ENCODE results near the gene POMT2.

The POMT2 gene

DNA sequence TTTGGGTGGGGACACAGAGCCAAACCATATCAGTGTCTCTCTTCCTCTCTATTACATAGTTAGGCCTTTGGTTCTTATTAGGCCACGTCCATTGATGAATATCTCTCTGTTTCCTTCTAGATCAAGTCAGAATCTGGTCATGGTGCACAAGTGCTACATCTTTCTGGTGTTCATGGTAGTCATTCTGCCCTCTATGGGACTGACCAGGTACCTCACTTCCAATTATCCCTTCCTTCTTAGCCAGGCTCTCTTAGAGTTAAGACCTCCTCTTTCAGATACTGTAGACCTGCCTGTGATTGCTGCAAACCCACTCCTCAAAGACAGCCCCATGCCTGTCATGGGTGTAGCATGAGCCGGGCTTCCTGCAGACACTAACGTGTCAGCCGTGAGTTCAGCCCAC is 74.9 kb downstream of the POMT2 start:
- CTCF ChIA-PET: no interaction called here
- POLR2A ChIA-PET: no interaction called here
- DNase-seq (ENCODE audit: extremely low spot score): no peak
- TF ChIP-seq FOXK2 (IDR thresholded peaks at IDR 0.05) (no peak), NFRKB (IDR thresholded peaks at IDR 0.05) (no peak), ARNT (IDR thresholded peaks at IDR 0.05) (no peak), SUZ12 (IDR thresholded peaks at IDR 0.05) (no peak), BHLHE40 (IDR thresholded peaks at IDR 0.05; ENCODE audit: borderline replicate concordance) (no peak), HDGF (IDR thresholded peaks at IDR 0.05; ENCODE audit: borderline replicate concordance) (no peak), SP1 (IDR thresholded peaks at IDR 0.05) (no peak), FOXA1 (IDR thresholded peaks at IDR 0.05) (no peak), ZNF384 (IDR thresholded peaks at IDR 0.05) (no peak), CTBP1 (IDR thresholded peaks at IDR 0.05; ENCODE audit: borderline replicate concordance) (no peak), FOXM1 (IDR thresholded peaks at IDR 0.05; ENCODE audit: borderline replicate concordance) (no peak), TARDBP (IDR thresholded peaks at IDR 0.05) (no peak), LEF1 (IDR thresholded peaks at IDR 0.05; ENCODE audit: borderline replicate concordance) (no peak), L3MBTL2 (conservative IDR thresholded peaks at IDR 0.05) (no peak), ELF4 (IDR thresholded peaks at IDR 0.05) (no peak)
- TF ChIP-seq, protein P1, sequence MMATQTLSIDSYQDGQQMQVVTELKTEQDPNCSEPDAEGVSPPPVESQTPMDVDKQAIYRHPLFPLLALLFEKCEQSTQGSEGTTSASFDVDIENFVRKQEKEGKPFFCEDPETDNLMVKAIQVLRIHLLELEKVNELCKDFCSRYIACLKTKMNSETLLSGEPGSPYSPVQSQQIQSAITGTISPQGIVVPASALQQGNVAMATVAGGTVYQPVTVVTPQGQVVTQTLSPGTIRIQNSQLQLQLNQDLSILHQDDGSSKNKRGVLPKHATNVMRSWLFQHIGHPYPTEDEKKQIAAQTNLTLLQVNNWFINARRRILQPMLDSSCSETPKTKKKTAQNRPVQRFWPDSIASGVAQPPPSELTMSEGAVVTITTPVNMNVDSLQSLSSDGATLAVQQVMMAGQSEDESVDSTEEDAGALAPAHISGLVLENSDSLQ (IDR thresholded peaks at IDR 0.05): no peak

DNA sequence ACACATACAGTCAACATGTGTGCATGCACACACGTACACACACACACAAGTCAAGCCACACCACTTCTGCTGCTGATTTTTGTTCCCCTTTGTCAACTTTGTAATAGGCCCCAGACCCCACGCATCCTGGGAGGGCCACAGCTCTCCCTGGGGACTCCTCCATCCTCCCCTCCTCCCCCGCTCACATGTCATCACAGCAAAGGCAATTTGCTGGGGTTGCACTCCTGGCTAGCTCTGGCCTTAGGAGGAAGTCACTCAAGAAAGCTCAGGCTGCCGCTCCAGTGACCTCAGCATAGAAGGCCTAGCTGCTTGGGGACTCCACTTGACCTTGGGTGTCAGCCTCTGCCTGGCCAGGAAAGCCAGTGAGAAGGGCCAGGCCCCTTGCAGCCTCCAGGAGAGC is 76.8 kb downstream of the POMT2 start:
- DNase-seq (ENCODE audit: extremely low spot score): no peak
- CTCF ChIA-PET: no interaction called here
- TF ChIP-seq L3MBTL2 (conservative IDR thresholded peaks at IDR 0.05): no peak
- no peak for TF ChIP-seq ELF4 (IDR thresholded peaks at IDR 0.05)
- no peak for TF ChIP-seq LEF1 (IDR thresholded peaks at IDR 0.05; ENCODE audit: borderline replicate concordance)
- TF ChIP-seq BHLHE40 (IDR thresholded peaks at IDR 0.05; ENCODE audit: borderline replicate concordance): no peak
- no peak for TF ChIP-seq FOXK2 (IDR thresholded peaks at IDR 0.05)
- TF ChIP-seq TARDBP (IDR thresholded peaks at IDR 0.05): no peak
- TF ChIP-seq HDGF (IDR thresholded peaks at IDR 0.05; ENCODE audit: borderline replicate concordance): no peak
- TF ChIP-seq, protein P1 (IDR thresholded peaks at IDR 0.05): no peak
- TF ChIP-seq ZNF384 (IDR thresholded peaks at IDR 0.05): no peak
- POLR2A ChIA-PET: no interaction called here

DNA sequence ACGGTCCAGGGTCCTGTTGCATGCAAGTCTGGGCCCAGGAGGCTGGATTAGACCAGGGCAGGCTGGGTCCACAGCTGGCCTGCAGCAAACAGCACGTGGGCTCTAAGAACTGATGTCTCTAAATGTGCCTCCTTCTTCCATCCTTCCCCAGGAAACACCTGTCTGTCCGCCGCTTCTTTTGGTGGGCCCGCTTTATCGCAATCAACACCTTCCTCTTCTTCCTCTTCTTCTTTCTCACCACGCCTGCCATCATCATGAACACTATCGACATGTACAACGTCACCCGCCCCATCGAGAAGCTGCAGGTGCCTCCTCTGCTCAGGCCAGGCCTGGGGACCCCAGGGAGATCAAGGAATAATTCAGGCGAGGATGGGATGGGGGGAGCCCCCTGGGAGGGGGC is 77.9 kb downstream of the POMT2 start:
- POLR2A ChIA-PET: no interaction called here
- TF ChIP-seq TARDBP (IDR thresholded peaks at IDR 0.05): no peak
- DNase-seq (ENCODE audit: extremely low spot score): no peak
- CTCF ChIA-PET: no interaction called here

DNA sequence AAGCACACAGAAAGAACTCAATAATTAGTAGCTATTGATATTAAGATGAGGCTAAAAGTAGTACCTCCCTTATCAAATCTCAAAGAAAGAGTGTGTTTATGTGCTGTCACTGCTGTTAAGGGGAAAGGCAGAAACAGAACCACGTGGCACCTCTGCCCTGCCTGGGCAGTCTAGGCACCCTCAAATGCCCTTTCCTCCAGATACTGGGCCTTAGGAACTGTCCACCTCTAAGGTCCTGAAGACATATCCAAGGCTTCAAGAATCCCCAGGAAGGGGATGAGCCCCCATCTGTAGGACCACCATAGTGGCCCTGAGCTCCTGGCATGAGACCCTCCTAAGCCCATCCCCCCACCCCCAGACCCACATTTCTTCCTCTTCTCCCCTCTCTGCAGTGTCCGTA is 78.7 kb downstream of the POMT2 start:
- CTCF ChIA-PET: interaction anchor here (1.0 kb wide), 1 partner anchor 93 kb away, joined by 3 read pairs; no protein-coding TSS in a partner anchor
- DNase-seq (ENCODE audit: extremely low spot score): no peak
- POLR2A ChIA-PET: no interaction called here
- TF ChIP-seq FOXK2 (IDR thresholded peaks at IDR 0.05) (no peak), FOXM1 (IDR thresholded peaks at IDR 0.05; ENCODE audit: borderline replicate concordance) (no peak), NFRKB (IDR thresholded peaks at IDR 0.05) (no peak), ELF4 (IDR thresholded peaks at IDR 0.05) (no peak), CTBP1 (IDR thresholded peaks at IDR 0.05; ENCODE audit: borderline replicate concordance) (no peak), SP1 (IDR thresholded peaks at IDR 0.05) (no peak), HDGF (IDR thresholded peaks at IDR 0.05; ENCODE audit: borderline replicate concordance) (no peak), ZNF384 (IDR thresholded peaks at IDR 0.05) (no peak), SUZ12 (IDR thresholded peaks at IDR 0.05) (no peak), FOXA1 (IDR thresholded peaks at IDR 0.05) (no peak)

DNA sequence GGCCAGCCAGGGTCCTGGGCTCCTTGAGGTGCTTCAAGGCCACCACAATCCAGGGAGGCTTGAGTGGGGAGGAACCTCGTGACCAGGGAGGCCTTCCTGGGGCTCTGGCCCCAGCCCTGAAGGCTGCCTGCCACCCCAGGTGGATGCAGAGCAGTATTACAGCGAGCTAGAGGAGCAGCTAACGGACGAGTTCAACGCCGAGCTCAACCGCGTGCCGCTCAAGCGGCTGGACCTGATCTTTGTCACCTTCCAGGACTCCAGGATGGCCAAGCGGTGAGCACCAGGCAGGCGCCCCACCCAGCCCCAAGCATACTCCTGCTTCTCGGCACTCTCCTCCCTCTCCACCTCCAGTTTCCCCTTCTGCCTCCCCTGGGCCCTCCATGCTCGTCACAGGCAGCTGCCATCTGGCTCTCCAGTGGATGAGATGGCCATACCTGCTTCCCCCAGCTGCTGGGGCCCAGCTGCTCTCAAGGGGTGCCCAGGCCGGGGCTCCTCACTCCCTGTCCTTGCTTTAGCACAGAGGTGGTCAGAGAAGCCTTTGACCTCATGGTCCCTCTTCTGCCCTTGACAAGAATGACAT is 80.3 kb downstream of the POMT2 start:
- CTCF ChIA-PET: no interaction called here
- TF ChIP-seq ZNF384 (IDR thresholded peaks at IDR 0.05) (no peak), SP1 (IDR thresholded peaks at IDR 0.05) (no peak), NFRKB (IDR thresholded peaks at IDR 0.05) (no peak), HDGF (IDR thresholded peaks at IDR 0.05; ENCODE audit: borderline replicate concordance) (no peak), LEF1 (IDR thresholded peaks at IDR 0.05; ENCODE audit: borderline replicate concordance) (no peak), FOXK2 (IDR thresholded peaks at IDR 0.05) (no peak), BHLHE40 (IDR thresholded peaks at IDR 0.05; ENCODE audit: borderline replicate concordance) (no peak), L3MBTL2 (conservative IDR thresholded peaks at IDR 0.05) (no peak), FOXA1 (IDR thresholded peaks at IDR 0.05) (no peak), ARNT (IDR thresholded peaks at IDR 0.05) (no peak), FOXM1 (IDR thresholded peaks at IDR 0.05; ENCODE audit: borderline replicate concordance) (no peak), TARDBP (IDR thresholded peaks at IDR 0.05) (no peak), ELF4 (IDR thresholded peaks at IDR 0.05) (no peak), CTBP1 (IDR thresholded peaks at IDR 0.05; ENCODE audit: borderline replicate concordance) (no peak), SUZ12 (IDR thresholded peaks at IDR 0.05) (no peak)
- TF ChIP-seq, protein P1 (IDR thresholded peaks at IDR 0.05): no peak

DNA sequence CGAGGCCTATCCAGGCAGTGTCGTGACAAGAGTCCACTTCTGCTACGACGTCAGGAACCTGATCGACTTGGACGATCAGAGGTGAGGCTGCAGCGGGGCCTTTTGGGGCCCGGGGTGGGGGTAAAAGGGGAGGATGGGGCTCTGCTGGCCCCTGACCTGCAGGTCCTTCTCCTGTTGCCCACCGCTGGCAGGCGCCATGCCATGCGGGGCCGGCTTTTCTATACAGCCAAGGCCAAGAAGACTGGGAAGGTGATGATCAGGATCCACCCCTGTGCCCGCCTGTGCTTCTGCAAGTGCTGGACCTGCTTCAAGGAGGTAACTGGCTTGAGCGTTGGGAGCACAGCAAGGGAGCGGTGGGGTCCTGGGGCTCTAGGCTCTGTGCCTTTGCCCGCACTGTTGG is 81.3 kb downstream of the POMT2 start:
- ChIA-PET POLR2A (no interaction called here), CTCF (interaction anchor here (0.8 kb wide), 1 partner anchor 26 kb away, joined by 4 read pairs; no protein-coding TSS in a partner anchor)
- TF ChIP-seq L3MBTL2 (conservative IDR thresholded peaks at IDR 0.05) (no peak), SUZ12 (IDR thresholded peaks at IDR 0.05) (no peak), ARNT (IDR thresholded peaks at IDR 0.05) (no peak), ZNF384 (IDR thresholded peaks at IDR 0.05) (no peak), BHLHE40 (IDR thresholded peaks at IDR 0.05; ENCODE audit: borderline replicate concordance) (no peak), FOXM1 (IDR thresholded peaks at IDR 0.05; ENCODE audit: borderline replicate concordance) (no peak), FOXA1 (IDR thresholded peaks at IDR 0.05) (no peak), LEF1 (IDR thresholded peaks at IDR 0.05; ENCODE audit: borderline replicate concordance) (no peak), NFRKB (IDR thresholded peaks at IDR 0.05) (no peak), TARDBP (IDR thresholded peaks at IDR 0.05) (no peak), SP1 (IDR thresholded peaks at IDR 0.05) (no peak), FOXK2 (IDR thresholded peaks at IDR 0.05) (no peak), CTBP1 (IDR thresholded peaks at IDR 0.05; ENCODE audit: borderline replicate concordance) (no peak), ELF4 (IDR thresholded peaks at IDR 0.05) (no peak)
- TF ChIP-seq, protein P1 (IDR thresholded peaks at IDR 0.05): no peak
- DNase-seq (ENCODE audit: extremely low spot score): no peak

More for the DNA sequence above, 80.3 kb downstream of the POMT2 start:
- POLR2A ChIA-PET: no interaction called here
- DNase-seq (ENCODE audit: extremely low spot score): no peak

All from HEK293T (cell line).